Hepatic stellate cell (primary cell): ENCODE data around the gene OGDHL.
"Not testable (repeated sequence)": the region's sequence is repeated elsewhere in the genome, so short reads cannot be mapped to it uniquely, and the experiment has no call there.

Source experiments
- DNase-seq: peaks from one replicate; pipeline ENCODE4 v3.0.0; 2011; ENCODE audit warnings: low spot score

The OGDHL gene

DNA sequence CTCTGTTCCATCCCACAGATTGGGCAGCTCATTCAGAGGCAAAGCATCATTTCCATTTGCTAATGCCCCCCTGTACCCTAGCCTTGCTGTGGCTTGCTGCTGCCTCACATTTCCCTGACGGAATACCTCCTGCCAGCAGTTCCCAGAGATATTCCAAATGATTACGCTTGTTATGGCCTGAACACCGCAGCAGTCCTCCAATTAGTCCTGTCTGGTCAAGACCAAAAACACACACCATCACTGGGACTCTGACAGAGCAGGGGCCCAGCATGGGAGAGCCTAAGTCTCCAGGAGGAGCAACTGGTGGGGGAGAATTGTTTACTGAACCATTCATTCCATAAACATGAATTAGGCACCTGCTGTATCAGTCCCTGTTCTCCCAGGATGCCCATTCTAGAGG lies 6.1 kb downstream of the OGDHL start:
- DNase-seq, result no peak

DNA sequence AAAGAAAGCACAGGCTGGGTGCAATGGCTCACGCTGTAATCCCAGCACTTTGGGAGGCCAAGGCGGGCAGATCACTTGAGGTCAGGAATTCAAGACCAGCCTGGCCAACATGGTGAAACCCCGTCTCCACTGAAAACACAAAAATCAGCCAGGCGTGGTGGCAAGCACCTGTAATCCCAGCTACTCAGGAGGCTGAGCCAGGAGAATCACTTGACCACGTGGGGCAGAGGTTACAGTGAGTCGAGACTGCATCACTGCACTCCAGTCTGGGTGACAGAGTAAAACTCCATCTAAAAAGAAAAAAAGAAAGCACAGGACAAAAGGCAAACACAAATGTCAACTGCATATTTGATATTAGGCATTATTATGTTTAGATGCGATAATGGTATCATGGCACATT lies 7.2 kb downstream of the OGDHL start:
- DNase-seq, result not testable (repeated sequence)

DNA sequence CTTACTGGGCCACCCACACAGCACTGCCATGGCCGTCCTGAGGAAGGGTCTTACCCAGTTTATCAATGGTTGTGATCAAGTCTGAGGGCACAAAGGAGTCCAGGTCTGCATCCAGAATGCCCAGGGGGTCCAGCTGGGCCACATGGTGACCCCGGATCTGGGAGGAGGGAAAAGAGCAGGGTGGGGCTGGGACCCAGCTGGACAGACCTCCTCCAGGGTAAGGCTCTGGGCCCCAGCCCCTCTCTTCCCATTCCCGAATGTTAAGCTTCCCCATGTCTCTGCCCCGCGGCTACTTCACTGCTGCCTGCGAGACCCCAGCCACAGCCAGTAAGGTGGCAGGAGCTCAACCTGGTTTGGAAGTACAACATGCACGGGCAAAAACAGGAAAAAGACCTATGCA lies 9.5 kb downstream of the OGDHL start:
- DNase-seq, result no peak

- no peak for DNase-seq
Measured at GRCh38 chr10:49751636-49752510, 10.2 kb downstream of the OGDHL start.

- no peak for DNase-seq
Measured at GRCh38 chr10:49751216-49751615, 10.9 kb downstream of the OGDHL start.

- no peak for DNase-seq
Measured at GRCh38 chr10:49750546-49750945, 11.6 kb downstream of the OGDHL start.

DNA sequence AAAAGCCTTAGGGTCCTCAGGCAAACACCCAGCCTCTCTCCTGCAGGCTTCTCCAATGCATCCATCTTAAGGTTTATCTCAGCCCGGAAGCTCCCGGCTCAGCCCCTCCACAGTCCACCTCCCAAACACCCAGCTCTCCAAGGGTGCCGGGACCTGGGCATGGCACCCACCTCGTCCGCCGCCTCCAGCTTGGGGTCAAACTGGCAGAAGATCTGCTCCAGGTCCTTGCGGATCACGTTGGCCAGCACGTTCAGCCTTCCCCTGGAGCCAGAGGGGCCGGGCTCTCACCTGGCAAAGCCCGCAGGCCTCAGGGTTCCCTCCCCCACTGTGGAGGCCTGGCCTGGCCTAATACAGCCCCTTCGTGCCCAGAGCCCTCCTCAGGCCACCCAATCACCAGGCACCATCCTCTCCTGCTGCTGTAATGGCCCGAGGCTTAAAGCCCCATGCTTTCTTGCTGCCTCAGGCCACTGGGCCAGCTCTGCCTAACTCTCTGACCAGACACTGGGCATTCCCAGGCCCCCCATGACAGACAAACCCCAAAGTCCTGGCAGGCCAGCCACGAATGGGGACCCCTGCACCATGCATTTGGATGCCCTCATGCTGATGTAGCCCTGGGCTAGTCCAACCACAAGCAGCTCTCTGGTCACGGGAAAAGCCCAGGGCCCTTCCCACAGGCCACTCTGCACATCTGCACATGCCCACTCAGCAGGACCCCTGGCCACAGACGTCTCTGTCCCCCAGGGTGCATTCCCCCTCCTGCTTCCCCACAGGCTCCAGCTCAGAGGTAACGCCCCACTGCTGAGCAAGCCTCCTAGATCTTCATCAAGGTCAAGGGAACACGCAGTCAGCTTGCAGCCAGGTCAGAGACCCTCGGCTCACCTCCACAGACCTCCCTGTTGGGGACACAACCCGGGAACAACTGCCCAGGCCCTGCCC lies 12.3 kb downstream of the OGDHL start:
- DNase-seq, result no peak

DNA sequence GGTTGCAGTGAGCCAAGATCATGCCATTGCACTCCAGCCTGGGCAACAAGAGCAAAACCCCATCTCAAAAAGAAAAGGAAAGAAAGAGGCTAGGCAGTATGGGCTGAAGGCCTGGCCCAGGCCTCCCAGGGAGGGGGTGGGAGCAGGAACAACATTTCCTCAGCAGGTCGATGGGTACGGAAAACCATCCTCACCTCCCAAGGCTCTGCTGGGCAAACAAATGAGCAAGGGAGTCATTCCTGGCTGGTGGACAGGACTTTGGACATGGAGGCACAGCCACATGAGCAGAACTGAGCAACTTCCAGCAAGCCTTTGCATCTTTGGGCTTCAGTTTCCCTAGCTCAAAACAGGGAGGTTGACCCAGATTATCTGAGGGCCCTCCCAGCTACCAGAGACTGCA lies 13.0 kb downstream of the OGDHL start:
- DNase-seq, result no peak

GRCh38 chr10:49748006-49748405 lies 14.1 kb downstream of the OGDHL start:
- DNase-seq, result no peak

- DNase-seq, result no peak
Measured at GRCh38 chr10:49747303-49747646, 14.8 kb downstream of the OGDHL start.

DNA sequence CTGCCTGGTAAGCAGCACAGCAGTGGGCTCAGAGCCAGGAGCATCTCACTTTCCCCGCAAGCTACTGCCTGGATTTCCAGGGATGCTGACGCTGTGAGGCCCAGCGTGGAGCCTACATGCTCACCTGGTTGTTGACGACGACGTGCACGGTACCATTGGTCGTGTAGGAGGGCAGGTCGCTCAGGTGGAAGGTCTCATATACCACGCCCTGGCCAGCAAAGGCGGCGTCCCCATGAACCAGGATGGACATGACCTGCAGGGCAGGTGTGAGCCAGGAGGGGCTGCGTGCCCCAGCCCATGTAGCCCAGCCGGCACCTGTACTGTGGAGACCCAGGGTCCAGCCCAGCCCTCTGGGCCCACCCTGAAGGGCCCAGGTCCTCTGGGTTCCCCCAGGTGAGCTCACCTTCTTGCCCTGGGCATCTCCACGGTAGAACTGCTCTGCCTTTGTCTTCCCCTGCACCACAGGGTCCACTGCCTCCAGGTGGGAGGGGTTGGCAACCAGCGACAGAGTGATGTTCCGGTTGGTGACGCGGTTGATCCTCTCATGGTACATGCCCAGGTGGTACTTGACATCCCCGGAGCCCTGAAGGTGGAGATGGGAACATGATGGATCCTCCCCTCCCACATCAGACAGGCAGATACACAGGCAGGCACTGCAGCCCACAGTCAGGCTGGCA lies 15.4 kb downstream of the OGDHL start:
- no peak for DNase-seq

DNA sequence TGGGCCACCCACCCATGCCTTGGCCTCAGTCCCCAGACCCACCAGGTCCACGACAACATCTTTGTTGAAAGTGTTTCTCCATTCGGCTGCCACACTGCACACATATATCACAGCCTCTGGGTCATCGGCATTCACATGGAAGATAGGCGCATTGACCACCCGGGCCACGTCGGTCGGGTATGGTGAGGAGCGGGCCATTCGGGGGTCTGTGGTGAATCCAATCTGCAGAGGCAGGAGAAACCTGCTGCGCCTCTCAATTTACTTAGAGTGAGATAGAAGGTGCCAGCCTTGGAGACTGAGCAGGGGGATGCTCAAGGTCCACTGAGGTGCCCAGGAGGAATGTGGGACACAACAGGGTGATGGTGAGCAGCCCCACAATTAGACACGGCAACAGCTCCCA lies 16.4 kb downstream of the OGDHL start:
- DNase-seq, result no peak

GRCh38 chr10:49744924-49745605 lies 17.1 kb downstream of the OGDHL start:
- DNase-seq, result no peak

- DNase-seq, result no peak
Measured at GRCh38 chr10:49744091-49744685, 17.9 kb downstream of the OGDHL start.

GRCh38 chr10:49743464-49744075 lies 18.6 kb downstream of the OGDHL start:
- no peak for DNase-seq

- no peak for DNase-seq
Measured at GRCh38 chr10:49742683-49743463, 19.2 kb downstream of the OGDHL start.

DNA sequence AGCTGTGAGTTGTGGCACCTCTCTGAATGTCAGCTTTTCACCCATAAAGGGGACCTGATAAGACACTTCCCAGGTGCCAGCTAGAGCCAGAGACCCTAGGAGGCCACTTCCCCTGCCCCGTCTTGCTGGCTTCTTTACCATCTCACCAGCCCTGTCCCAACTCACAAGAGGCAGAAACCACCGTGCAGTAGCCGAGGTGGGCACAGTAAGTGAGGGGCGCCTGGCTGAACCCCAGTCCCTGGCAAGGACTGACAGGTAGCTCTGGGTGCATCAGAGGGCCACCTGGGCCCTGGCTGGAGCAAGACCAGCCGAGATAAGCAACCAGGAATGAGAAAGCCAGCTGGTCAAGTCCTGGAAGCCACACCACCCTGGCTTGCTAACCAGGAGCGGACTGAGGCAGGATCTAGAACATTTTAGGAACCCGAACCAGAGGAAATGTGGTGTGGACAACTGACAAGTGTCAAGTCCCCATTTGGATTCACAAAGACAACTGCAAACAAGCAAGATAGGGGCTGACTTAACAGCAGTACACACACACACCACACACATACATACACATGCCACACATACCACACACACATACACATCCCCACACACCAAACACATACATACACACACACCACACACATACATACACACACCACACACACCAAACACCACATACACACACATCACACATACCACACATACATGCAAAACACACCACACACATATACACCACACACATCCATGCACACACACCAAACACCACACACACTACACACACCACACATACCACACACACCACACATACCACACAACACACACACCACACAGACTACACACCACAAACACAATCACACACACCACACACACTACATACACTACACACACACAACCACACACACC lies 20.8 kb downstream of the OGDHL start:
- no peak for DNase-seq

DNA sequence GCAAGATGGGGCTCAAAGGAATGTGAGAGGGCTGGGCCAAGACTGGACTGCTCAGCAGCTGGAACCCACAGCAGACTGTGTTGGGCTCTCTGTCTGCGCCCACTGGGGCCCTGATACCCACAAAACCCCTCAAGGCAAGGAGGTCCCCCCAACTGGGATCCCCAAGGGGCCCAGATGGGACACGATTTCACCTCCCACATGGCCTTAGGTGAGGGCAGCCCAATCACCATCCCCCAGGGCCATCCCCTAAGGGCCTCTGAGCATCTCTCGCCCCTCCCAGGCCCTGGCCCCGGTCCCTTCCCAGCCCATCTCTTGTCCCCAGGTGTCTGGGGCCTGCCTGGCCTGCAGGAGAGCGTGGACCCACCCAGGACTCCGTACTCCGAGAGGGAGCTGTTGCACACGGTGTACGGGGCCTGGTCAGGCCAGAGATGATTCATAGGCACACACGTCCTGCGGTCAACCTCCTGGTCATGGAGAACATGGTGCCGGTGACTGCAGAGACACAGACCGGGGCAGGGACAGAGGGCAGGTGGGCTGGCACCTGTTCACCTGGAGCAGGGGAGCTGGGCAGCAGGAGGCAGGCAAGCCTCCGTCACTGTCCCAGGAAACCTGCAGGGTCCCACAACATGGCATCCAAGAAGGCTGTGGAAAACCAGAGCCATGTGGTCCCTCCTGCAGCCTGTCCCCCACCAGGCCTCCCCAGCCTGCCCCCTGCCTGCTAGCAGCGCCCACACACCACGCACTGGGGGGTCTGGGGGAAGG lies 21.6 kb downstream of the OGDHL start:
- no peak for DNase-seq

DNA sequence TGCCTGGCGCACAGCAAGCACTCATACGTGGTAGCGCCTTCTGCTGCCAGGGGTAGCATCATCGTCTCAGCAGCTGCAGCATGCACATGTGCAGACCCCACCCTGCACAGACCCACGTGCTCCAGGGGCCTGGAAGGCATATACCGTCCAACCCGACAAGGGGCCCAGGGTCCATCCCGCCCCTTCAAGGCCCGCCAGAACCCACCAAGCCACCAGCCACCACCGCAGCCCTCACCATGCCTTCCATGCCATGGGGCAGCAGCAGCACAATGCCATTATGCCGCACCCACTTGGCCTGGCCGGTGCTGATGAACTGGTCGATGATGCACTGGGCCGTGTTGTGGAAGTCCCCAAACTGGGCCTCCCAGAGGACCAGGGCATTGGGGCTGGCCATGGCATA lies 22.7 kb downstream of the OGDHL start:
- DNase-seq, result no peak
